ENCODE results near the gene GCC2. TPM values are rescaled to one million over a fixed set of nuclear protein-coding genes. Genes with fewer than 3 reads are reported as not detected.

The GCC2 gene
- total and polyA plus RNA-seq, 9 of the 15 experiments (the other 6 are each of a cell fraction or from before 2014, with no cell fraction given), result 11.4 to 35.7 (median 19.9) TPM

DNA sequence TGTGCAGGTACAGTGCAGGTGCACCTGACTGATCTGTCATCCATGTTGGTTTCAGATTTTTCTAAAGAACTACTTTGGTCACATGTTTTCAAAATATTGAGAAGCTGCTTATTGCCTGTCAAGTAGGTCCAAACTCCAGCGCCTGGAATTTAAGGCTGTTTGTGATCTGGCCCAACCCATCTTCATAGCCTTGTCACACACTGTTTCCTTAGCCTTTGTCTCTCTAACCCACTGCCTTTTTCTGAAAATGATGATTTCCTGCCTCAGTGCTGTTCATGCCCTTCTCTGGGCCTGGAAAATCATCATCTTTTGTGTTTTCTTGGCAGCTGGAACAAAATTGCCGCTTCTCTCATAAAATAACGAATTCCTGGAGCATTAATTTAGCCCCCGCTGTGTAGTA, 92.4 kb downstream of the GCC2 start:
- in situ Hi-C loops (cut with MboI), result no loop called here
- no peak overlapping the region for H3K4me2 ChIP-seq (ENCODE audit: insufficient read depth, low read length)
- POLR2A ChIA-PET, result interaction anchor here (1.1 to 1.5 kb wide), 5 partner anchors 13 to 76 kb away, joined by 3 to 5 read pairs (median 5); no protein-coding TSS in a partner anchor
- TF ChIP-seq HDAC6 (IDR thresholded peaks at IDR 0.05; ENCODE audit: low read depth, low read length) (no peak), GTF2F1 (IDR thresholded peaks at IDR 0.05; ENCODE audit: low read depth, low read length) (no peak), XRCC5 (IDR thresholded peaks at IDR 0.05; ENCODE audit: low read depth, low read length) (no peak), RNF2 (IDR thresholded peaks at IDR 0.05) (no peak), STAT5B (CRISPR knock-in tag; IDR thresholded peaks at IDR 0.05) (no peak)
- TF ChIP-seq, protein P1, sequence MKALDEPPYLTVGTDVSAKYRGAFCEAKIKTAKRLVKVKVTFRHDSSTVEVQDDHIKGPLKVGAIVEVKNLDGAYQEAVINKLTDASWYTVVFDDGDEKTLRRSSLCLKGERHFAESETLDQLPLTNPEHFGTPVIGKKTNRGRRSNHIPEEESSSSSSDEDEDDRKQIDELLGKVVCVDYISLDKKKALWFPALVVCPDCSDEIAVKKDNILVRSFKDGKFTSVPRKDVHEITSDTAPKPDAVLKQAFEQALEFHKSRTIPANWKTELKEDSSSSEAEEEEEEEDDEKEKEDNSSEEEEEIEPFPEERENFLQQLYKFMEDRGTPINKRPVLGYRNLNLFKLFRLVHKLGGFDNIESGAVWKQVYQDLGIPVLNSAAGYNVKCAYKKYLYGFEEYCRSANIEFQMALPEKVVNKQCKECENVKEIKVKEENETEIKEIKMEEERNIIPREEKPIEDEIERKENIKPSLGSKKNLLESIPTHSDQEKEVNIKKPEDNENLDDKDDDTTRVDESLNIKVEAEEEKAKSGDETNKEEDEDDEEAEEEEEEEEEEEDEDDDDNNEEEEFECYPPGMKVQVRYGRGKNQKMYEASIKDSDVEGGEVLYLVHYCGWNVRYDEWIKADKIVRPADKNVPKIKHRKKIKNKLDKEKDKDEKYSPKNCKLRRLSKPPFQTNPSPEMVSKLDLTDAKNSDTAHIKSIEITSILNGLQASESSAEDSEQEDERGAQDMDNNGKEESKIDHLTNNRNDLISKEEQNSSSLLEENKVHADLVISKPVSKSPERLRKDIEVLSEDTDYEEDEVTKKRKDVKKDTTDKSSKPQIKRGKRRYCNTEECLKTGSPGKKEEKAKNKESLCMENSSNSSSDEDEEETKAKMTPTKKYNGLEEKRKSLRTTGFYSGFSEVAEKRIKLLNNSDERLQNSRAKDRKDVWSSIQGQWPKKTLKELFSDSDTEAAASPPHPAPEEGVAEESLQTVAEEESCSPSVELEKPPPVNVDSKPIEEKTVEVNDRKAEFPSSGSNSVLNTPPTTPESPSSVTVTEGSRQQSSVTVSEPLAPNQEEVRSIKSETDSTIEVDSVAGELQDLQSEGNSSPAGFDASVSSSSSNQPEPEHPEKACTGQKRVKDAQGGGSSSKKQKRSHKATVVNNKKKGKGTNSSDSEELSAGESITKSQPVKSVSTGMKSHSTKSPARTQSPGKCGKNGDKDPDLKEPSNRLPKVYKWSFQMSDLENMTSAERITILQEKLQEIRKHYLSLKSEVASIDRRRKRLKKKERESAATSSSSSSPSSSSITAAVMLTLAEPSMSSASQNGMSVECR (CRISPR knock-in tag; IDR thresholded peaks at IDR 0.05), result no peak
- TF ChIP-seq, protein P2, sequence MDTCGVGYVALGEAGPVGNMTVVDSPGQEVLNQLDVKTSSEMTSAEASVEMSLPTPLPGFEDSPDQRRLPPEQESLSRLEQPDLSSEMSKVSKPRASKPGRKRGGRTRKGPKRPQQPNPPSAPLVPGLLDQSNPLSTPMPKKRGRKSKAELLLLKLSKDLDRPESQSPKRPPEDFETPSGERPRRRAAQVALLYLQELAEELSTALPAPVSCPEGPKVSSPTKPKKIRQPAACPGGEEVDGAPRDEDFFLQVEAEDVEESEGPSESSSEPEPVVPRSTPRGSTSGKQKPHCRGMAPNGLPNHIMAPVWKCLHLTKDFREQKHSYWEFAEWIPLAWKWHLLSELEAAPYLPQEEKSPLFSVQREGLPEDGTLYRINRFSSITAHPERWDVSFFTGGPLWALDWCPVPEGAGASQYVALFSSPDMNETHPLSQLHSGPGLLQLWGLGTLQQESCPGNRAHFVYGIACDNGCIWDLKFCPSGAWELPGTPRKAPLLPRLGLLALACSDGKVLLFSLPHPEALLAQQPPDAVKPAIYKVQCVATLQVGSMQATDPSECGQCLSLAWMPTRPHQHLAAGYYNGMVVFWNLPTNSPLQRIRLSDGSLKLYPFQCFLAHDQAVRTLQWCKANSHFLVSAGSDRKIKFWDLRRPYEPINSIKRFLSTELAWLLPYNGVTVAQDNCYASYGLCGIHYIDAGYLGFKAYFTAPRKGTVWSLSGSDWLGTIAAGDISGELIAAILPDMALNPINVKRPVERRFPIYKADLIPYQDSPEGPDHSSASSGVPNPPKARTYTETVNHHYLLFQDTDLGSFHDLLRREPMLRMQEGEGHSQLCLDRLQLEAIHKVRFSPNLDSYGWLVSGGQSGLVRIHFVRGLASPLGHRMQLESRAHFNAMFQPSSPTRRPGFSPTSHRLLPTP (IDR thresholded peaks at IDR 0.05; ENCODE audit: borderline replicate concordance, extremely low read depth, insufficient read length), result no peak
- TF ChIP-seq, protein P3, sequence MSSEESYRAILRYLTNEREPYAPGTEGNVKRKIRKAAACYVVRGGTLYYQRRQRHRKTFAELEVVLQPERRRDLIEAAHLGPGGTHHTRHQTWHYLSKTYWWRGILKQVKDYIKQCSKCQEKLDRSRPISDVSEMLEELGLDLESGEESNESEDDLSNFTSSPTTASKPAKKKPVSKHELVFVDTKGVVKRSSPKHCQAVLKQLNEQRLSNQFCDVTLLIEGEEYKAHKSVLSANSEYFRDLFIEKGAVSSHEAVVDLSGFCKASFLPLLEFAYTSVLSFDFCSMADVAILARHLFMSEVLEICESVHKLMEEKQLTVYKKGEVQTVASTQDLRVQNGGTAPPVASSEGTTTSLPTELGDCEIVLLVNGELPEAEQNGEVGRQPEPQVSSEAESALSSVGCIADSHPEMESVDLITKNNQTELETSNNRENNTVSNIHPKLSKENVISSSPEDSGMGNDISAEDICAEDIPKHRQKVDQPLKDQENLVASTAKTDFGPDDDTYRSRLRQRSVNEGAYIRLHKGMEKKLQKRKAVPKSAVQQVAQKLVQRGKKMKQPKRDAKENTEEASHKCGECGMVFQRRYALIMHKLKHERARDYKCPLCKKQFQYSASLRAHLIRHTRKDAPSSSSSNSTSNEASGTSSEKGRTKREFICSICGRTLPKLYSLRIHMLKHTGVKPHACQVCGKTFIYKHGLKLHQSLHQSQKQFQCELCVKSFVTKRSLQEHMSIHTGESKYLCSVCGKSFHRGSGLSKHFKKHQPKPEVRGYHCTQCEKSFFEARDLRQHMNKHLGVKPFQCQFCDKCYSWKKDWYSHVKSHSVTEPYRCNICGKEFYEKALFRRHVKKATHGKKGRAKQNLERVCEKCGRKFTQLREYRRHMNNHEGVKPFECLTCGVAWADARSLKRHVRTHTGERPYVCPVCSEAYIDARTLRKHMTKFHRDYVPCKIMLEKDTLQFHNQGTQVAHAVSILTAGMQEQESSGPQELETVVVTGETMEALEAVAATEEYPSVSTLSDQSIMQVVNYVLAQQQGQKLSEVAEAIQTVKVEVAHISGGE (CRISPR knock-in tag; IDR thresholded peaks at IDR 0.05), result no peak
- TF ChIP-seq, protein P4, sequence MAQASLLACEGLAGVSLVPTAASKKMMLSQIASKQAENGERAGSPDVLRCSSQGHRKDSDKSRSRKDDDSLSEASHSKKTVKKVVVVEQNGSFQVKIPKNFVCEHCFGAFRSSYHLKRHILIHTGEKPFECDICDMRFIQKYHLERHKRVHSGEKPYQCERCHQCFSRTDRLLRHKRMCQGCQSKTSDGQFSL (CRISPR knock-in tag; IDR thresholded peaks at IDR 0.05), result no peak
- TF ChIP-seq, protein P4 (tag; IDR thresholded peaks at IDR 0.05), result no peak

More for the DNA sequence above, 92.4 kb downstream of the GCC2 start:
- peaks cover 76% of the 10 kb centered on the region for H3K79me2 ChIP-seq (ENCODE audit: control insufficient read depth, insufficient read depth, low read length)
- peaks cover 11% of the 10 kb centered on the region; the same call in 1 of the 2 replicates for H4K20me1 ChIP-seq (replicated peaks; ENCODE audit: control insufficient read depth, insufficient read depth, low read length)
- DNase-seq (ENCODE audit: extremely low read depth in 1 of 4, low spot score in 3 of 4), result no peak
- H3K36me3 ChIP-seq (ENCODE audit: control insufficient read depth, insufficient read depth, low read length), result peaks cover 21% of the 10 kb centered on the region
- FAIRE-seq, result no peak
- no peak overlapping the region for H3K4me3 ChIP-seq
- no peak overlapping the region for H3K27ac ChIP-seq (ENCODE audit: extremely low read depth, low read depth, low read length)
- intact Hi-C loops (cut with micrococcal nuclease), result loop anchor here (1.0 kb wide), 1 partner anchor 19 kb away; no protein-coding TSS in a partner anchor
- no peaks in the 10 kb centered on the region for H3K27me3 ChIP-seq (ENCODE audit: control insufficient read depth in 2 of 2, insufficient read depth in 2 of 2, low read length in 2 of 2)
- no peaks in the 10 kb centered on the region for H3K9me1 ChIP-seq (ENCODE audit: control insufficient read depth, insufficient read depth, low read length)
- CTCF ChIA-PET (ENCODE audit: low intra/inter-chr PET ratio), result no interaction called here
- H3K9ac ChIP-seq (ENCODE audit: insufficient read depth in 1 of 2, low read depth in 2 of 2, low read length in 2 of 2), result no peak overlapping the region
- no peak overlapping the region for H2AFZ ChIP-seq (ENCODE audit: low read depth, low read length)
- H3K4me1 ChIP-seq (replicated peaks in 1 of 2; ENCODE audit: control insufficient read depth in 2 of 2, insufficient read depth in 2 of 2, low read length in 2 of 2), result peaks cover 3 to 14% of the 10 kb centered on the region in 2 experiments; a peak in 3 of 5 replicates
- WGBS (ENCODE audit: insufficient coverage, low coverage, missing lambda C conversion rate), result 92% methylated on average over 4 of the region's 4 CpGs
- BruUV-seq (replicated peaks), result no TSS peak
- H3K9me3 ChIP-seq (replicated peaks; ENCODE audit: control insufficient read depth, insufficient read depth, low read depth, low read length), result no peaks in the 10 kb centered on the region
- ATAC-seq, result no peak
